GM23338 (cell line): ENCODE data around the gene APBA2.
"Not testable (repeated sequence)": the region's sequence is repeated elsewhere in the genome, so short reads cannot be mapped to it uniquely, and the experiment has no call there.

Experiments
- CTCF ChIP-seq, 2 experiments: fragments of 200-600 bp in 1 of 2; sonication (generic) in 1 of 2; conservative IDR thresholded peaks; 2 replicates each; pipeline versions ENCODE4 v1.5.1 to v1.6.1; 2016 to 2017; ENCODE audit warnings: antibody characterized with exemption in 2 of 2, low read depth in 2 of 2, mild to moderate bottlenecking in 2 of 2, moderate library complexity in 1 of 2
- EZH2phosphoT487 ChIP-seq: fragments of 200-600 bp; sonication (generic); IDR thresholded peaks from one replicate; pipeline ENCODE4 v1.8.1; 2018; ENCODE audit warnings: antibody characterized with exemption; ENCODE audit not compliant: unreplicated experiment
- POLR2AphosphoS5 ChIP-seq: IDR thresholded peaks from 2 replicates; pipeline ENCODE4 v1.6.1; 2016; ENCODE audit warnings: antibody characterized with exemption, low read depth

GRCh38 chr15:28847247-28847646, 38.5 kb upstream of the APBA2 start:
- TF ChIP-seq POLR2AphosphoS5; EZH2phosphoT487; CTCF (conservative IDR thresholded peaks at IDR 0.05; ENCODE audit: low read depth in 2 of 2): not testable (repeated sequence)
